Astrocyte (in vitro differentiated cells and primary cell): Measurements from ENCODE around the gene FAF1. TPM values are rescaled to one million over a fixed set of nuclear protein-coding genes. Genes with fewer than 3 reads are reported as not detected.
"Not testable (repeated sequence)": the region's sequence is repeated elsewhere in the genome, so short reads cannot be mapped to it uniquely, and the experiment has no call there.

Experiments used
- DNase-seq: peaks from one replicate; pipeline ENCODE4 v3.0.0-alpha.2; 2010; ENCODE audit warnings: low read depth
- FAIRE-seq: peaks from 2 replicates; lab custom pipeline; 2011; peaks lifted over from hg19 to GRCh38; lab: Jason Lieb, UNC
- H2AFZ ChIP-seq: 2 replicates; pipeline ENCODE4 v1.6.0; 2012; ENCODE audit warnings: low read depth, low read length, inconsistent platforms
- H3K27ac ChIP-seq: 2 replicates; pipeline ENCODE4 v1.5.1; 2011; ENCODE audit warnings: low read depth, low read length, inconsistent platforms
- H3K27me3 ChIP-seq: 2 replicates; pipeline ENCODE4 v1.6.0; 2011; ENCODE audit warnings: low read length, inconsistent platforms; ENCODE audit not compliant: insufficient read depth
- H3K36me3 ChIP-seq: 2 replicates; pipeline ENCODE4 v1.5.1; 2011; ENCODE audit warnings: low read length, inconsistent platforms; ENCODE audit not compliant: insufficient read depth
- H3K4me1 ChIP-seq: 2 replicates; pipeline ENCODE4 v1.5.1; 2011; ENCODE audit warnings: low read length, inconsistent platforms; ENCODE audit not compliant: insufficient read depth
- H3K4me2 ChIP-seq: 2 replicates; pipeline ENCODE4 v1.6.0; 2012; ENCODE audit warnings: low read length, inconsistent platforms
- H3K4me3 ChIP-seq: 2 replicates; pipeline ENCODE4 v1.5.1; 2011; ENCODE audit warnings: low read depth, mild to moderate bottlenecking, low read length, inconsistent platforms; ENCODE audit not compliant: insufficient read depth
- H3K79me2 ChIP-seq: 2 replicates; pipeline ENCODE4 v1.6.0; 2012; ENCODE audit warnings: mild to moderate bottlenecking, low read length, inconsistent platforms; ENCODE audit not compliant: insufficient read depth
- H3K9ac ChIP-seq: 2 replicates; pipeline ENCODE4 v1.6.0; 2012; ENCODE audit warnings: mild to moderate bottlenecking, low read length, inconsistent platforms
- H3K9me3 ChIP-seq: 2 replicates; pipeline ENCODE4 v1.5.1; 2012; ENCODE audit warnings: low read depth, mild to moderate bottlenecking, low read length, inconsistent platforms; ENCODE audit not compliant: insufficient read depth
- H4K20me1 ChIP-seq: 2 replicates; pipeline ENCODE4 v1.6.0; 2012; ENCODE audit warnings: low read length, inconsistent platforms; ENCODE audit not compliant: insufficient read depth
- H3K27ac Mint-ChIP-seq: one replicate; pipeline ENCODE4 v1.8.0; 2021; ENCODE audit warnings: mild to moderate bottlenecking, mixed read lengths; ENCODE audit not compliant: unreplicated experiment
- H3K27me3 Mint-ChIP-seq: one replicate; pipeline ENCODE4 v1.8.0; 2021; ENCODE audit warnings: low read depth, mixed read lengths; ENCODE audit not compliant: unreplicated experiment
- H3K36me3 Mint-ChIP-seq: one replicate; pipeline ENCODE4 v1.8.0; 2021; ENCODE audit warnings: low read depth, mixed read lengths; ENCODE audit not compliant: unreplicated experiment
- H3K4me1 Mint-ChIP-seq: one replicate; pipeline ENCODE4 v1.8.0; 2021; ENCODE audit warnings: low read depth, mixed read lengths; ENCODE audit not compliant: unreplicated experiment
- H3K4me3 Mint-ChIP-seq: one replicate; pipeline ENCODE4 v1.8.0; 2021; ENCODE audit warnings: mild to moderate bottlenecking, moderate library complexity, mixed read lengths; ENCODE audit not compliant: unreplicated experiment
- H3K9me3 Mint-ChIP-seq: one replicate; pipeline ENCODE4 v1.8.0; 2021; ENCODE audit warnings: mild to moderate bottlenecking, mixed read lengths; ENCODE audit not compliant: unreplicated experiment
- EZH2 ChIP-seq: IDR thresholded peaks from 2 replicates; pipeline ENCODE4 v1.6.1; 2012; ENCODE audit warnings: mild to moderate bottlenecking, low read length, inconsistent platforms; ENCODE audit not compliant: insufficient read depth
- total RNA-seq: library from RNA; stranded (reverse); gene quantifications from 2 replicates; pipeline ENCODE4 v1.2.1, GENCODE V29; 2021
- TF ChIP-seq, protein P1 (sequence below): IDR thresholded peaks from 2 replicates; pipeline ENCODE4 v1.5.1; 2011; ENCODE audit warnings: low read depth, mild to moderate bottlenecking, inconsistent platforms, low read length, moderate library complexity; ENCODE audit not compliant: insufficient read depth

FAF1 gene
- total RNA-seq, 1 donor from 2014 or later: 35.4 TPM

DNA sequence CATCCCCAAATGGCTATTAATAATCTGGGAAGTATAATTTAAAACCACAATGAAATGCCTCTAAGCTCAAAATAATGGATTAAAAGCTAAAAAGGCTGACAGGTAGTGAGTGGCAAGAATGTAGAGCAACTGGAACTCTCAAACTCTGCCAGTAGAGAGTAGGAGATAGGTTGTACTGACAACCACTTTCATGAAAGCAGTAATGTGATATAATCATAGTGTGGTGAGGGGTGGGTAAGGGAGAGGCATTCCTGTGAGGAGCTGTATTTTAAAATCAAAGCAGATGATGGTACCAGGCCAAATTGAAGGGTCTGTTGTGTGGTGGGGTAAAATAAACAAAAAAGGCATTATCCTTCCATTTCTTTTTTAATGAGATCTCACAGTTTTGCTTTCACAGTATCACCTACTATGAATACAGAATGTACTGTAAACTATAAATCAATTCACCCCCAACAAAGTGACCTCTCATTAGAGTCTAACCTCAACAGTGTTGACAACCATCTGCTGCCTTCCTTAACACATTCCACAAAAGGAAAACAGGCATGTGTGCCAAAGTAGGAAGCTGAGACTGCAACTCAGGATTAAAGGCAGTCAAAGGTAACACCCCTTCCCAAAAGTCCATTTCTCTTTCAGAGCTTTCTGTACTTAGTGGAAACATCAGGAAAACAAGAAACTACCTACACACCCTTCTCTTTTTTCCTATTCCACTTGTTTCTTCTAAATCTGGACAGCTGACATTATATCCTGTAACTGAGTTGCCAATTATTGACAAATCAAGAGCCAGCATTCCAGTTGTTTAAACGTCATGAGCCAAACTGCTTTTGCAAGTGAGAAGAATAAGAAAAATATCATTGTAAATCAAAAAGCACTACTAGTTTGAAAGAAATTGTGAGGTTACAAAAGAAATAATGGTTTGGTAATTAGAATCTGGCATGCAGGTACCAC, 130.8 kb downstream of the FAF1 start:
- no peak for FAIRE-seq

DNA sequence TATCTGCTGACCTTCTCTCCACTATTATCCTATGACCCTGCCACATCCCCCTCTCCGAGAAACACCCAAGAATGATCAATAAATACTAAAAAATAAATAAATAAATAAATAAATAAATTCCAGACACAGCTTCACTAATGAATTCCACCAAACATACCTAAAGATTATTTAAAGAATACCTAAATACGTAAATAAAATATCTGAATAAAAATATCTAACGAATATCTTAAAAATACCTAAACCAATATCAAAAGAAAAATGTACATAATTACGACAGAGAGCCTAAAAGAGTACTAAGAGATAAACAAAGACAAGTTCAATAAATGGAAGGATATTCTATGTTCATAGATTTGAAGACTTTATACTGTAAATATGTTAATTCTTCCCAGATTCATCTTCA, 132.5 kb downstream of the FAF1 start:
- Histone ChIP-seq H4K20me1 (peaks cover 14% of the 10 kb centered on the region), H3K36me3 (no peaks in the 10 kb centered on the region), H3K27me3 (no peaks in the 10 kb centered on the region), H3K79me2 (no peaks in the 10 kb centered on the region), H3K4me1 (no peaks in the 10 kb centered on the region), H3K4me3 (no peak overlapping the region), H3K4me2 (no peak overlapping the region), H3K27ac (no peak overlapping the region), H3K9me3 (no peaks in the 10 kb centered on the region), H2AFZ (no peak overlapping the region), H3K9ac (no peak overlapping the region)
- Mint-ChIP-seq H3K4me3 (no peak overlapping the region), H3K27ac (no peak overlapping the region), H3K9me3 (no peaks in the 10 kb centered on the region), H3K27me3 (no peaks in the 10 kb centered on the region), H3K4me1 (peaks cover 4% of the 10 kb centered on the region), H3K36me3 (peaks cover under 1% of the 10 kb centered on the region)
- TF ChIP-seq, protein P1, sequence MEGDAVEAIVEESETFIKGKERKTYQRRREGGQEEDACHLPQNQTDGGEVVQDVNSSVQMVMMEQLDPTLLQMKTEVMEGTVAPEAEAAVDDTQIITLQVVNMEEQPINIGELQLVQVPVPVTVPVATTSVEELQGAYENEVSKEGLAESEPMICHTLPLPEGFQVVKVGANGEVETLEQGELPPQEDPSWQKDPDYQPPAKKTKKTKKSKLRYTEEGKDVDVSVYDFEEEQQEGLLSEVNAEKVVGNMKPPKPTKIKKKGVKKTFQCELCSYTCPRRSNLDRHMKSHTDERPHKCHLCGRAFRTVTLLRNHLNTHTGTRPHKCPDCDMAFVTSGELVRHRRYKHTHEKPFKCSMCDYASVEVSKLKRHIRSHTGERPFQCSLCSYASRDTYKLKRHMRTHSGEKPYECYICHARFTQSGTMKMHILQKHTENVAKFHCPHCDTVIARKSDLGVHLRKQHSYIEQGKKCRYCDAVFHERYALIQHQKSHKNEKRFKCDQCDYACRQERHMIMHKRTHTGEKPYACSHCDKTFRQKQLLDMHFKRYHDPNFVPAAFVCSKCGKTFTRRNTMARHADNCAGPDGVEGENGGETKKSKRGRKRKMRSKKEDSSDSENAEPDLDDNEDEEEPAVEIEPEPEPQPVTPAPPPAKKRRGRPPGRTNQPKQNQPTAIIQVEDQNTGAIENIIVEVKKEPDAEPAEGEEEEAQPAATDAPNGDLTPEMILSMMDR: no peak
- no peak for TF ChIP-seq EZH2
- FAIRE-seq: no peak
- no peak for DNase-seq

More for the DNA sequence above, 130.8 kb downstream of the FAF1 start:
- DNase-seq: peak; percentile 50
- TF ChIP-seq, protein P1: no peak
- no peak for TF ChIP-seq EZH2
- Mint-ChIP-seq H3K27ac (no peak overlapping the region), H3K27me3 (no peaks in the 10 kb centered on the region), H3K9me3 (peaks cover 3% of the 10 kb centered on the region), H3K36me3 (peaks cover 2% of the 10 kb centered on the region), H3K4me3 (no peak overlapping the region), H3K4me1 (peaks cover 4% of the 10 kb centered on the region)
- Histone ChIP-seq H3K4me2 (no peak overlapping the region), H3K27me3 (no peaks in the 10 kb centered on the region), H3K4me3 (no peak overlapping the region), H2AFZ (no peak overlapping the region), H3K27ac (no peak overlapping the region), H3K9me3 (no peaks in the 10 kb centered on the region), H3K4me1 (no peaks in the 10 kb centered on the region), H3K9ac (no peak overlapping the region), H4K20me1 (peaks cover 21% of the 10 kb centered on the region), H3K36me3 (no peaks in the 10 kb centered on the region), H3K79me2 (peaks cover 4% of the 10 kb centered on the region)

DNA sequence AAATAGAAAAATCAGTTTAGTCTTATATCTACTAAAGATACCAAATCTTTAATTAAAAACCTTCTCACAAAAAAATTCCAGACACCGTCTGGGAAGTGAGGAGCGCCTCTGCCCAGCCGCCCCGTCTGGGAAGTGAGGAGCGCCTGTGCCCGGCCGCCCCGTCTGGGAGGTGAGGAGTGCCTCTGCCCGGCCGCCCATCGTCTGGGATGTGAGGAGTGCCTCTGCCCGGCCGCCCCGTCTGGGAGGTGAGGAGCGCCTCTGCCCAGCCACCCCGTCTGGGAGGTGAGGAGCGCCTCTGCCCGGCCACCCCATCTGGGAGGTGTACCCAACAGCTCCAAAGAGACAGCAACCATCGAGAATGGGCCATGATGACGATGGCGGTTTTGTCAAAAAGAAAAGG, 133.3 kb downstream of the FAF1 start:
- H3K36me3 Mint-ChIP-seq, H3K27me3 ChIP-seq, H3K9me3 ChIP-seq, H3K4me3 ChIP-seq, H3K79me2 ChIP-seq, FAIRE-seq, H3K27ac Mint-ChIP-seq, H3K4me3 Mint-ChIP-seq, H2AFZ ChIP-seq, H3K27ac ChIP-seq, H3K4me1 ChIP-seq, H3K9ac ChIP-seq, H3K4me2 ChIP-seq, H3K36me3 ChIP-seq, H3K9me3 Mint-ChIP-seq, H3K27me3 Mint-ChIP-seq, DNase-seq: not testable (repeated sequence)
- H4K20me1 ChIP-seq: peaks cover 17% of the 10 kb centered on the region
- peaks cover 10% of the 10 kb centered on the region for H3K4me1 Mint-ChIP-seq
